HG02852 (cell line): ENCODE data around the gene ZNF483.
"Not testable (repeated sequence)": the region's sequence is repeated elsewhere in the genome, so short reads cannot be mapped to it uniquely, and the experiment has no call there.

ENCODE experiments used
- ATAC-seq: cut with Tn5 transposase; IDR thresholded peaks from one replicate; pipeline ENCODE4 v1.9.1; 2021; ENCODE audit warnings: mild to moderate bottlenecking, moderate library complexity; ENCODE audit not compliant: unreplicated experiment

Gene ZNF483

DNA sequence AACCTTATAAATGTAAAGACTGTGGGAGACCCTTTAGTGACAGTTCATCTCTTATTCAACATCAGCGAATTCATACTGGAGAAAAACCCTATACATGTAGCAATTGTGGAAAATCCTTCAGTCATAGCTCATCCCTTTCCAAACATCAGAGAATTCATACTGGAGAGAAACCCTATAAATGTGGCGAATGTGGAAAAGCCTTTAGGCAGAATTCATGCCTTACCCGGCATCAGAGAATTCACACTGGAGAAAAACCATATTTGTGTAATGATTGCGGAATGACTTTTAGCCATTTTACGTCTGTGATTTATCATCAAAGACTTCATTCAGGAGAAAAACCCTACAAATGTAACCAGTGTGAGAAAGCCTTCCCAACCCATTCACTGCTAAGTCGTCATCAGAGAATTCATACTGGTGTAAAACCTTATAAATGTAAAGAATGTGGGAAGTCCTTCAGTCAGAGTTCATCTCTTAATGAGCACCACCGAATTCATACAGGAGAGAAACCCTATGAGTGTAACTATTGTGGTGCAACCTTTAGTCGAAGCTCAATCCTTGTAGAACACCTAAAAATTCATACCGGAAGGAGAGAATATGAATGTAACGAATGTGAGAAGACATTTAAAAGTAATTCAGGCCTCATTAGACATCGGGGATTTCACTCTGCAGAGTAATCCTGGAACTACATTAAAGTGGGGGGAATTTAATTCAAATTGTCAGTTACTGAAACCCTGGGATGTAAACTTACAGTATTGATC lies 17.7 kb downstream of the ZNF483 start:
- ATAC-seq: no peak

- no peak for ATAC-seq
Observed at GRCh38 chr9:111548623-111549022, 23.6 kb downstream of the ZNF483 start.

DNA sequence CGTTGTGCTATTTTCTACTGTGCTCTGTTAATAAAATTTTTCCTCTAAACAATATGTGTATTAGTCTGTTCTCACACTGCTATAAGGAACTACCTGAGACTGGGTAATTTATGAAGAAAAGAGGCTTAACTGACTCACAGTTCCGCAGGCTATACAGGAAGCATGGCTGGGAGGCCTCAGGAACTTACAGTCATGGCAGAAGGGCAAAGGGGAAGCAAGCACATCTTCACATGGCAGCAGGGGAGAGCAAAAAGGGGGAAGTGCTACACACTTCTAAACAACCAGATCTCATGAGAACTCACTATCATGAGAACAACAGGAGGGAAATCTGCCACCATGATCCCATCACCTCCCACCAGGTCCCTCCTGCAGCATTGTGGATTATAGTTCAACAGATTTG lies 30.4 kb downstream of the ZNF483 start:
- not testable (repeated sequence) for ATAC-seq

DNA sequence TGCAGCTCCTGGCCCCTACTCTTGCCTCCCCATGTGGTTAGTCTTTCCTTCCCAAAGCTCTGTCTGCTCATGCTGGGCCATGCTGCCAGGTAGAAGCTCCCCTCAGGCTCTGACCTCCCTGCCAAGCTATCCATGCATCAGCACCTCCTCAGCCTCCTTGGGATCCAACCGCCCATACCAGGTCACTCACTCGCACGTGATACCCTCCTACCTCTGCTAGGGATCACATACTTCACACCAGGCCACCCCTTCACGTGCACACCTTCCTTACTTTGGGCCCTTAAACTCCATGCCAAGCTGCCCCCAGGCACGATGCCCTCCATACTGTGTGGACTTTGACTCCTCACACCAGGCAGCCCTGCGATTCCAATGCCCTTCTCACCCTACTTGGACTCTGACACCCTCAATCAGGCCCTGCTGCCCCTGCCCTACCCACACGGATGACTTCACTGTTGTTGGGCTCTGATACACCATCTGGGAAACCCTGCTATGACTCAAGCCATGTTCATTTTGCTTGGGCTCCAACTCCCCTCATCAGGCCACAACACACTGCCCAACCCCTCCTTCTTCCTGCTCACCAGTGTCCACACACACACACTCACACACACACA lies 34.1 kb downstream of the ZNF483 start:
- no peak for ATAC-seq

DNA sequence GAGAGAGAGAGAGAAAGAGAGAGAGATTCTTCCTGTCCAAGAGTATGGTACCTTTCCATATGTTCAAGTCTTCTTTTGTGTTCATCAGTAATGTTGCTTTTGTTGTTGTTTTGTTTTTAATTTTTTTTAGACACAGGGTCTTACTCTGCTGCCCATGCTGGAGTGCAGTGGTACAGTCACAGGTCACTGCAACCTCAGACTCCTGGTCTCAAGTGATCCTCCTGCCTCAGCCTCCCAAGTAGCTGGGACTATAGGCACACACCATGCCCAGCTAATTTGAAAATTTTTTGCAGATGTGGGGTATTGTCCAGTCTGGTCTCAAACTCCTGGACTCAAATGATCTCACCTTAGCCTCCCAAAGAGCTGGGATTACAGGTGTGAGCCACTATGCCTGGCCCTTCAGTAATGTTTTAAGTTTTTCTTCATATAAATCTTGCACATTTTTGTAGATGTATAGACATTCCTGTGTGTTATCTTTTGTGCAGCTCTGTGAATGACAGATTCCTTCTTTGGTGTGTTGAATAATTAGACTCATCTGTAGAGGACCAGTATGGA lies 36.3 kb downstream of the ZNF483 start:
- ATAC-seq: no peak

DNA sequence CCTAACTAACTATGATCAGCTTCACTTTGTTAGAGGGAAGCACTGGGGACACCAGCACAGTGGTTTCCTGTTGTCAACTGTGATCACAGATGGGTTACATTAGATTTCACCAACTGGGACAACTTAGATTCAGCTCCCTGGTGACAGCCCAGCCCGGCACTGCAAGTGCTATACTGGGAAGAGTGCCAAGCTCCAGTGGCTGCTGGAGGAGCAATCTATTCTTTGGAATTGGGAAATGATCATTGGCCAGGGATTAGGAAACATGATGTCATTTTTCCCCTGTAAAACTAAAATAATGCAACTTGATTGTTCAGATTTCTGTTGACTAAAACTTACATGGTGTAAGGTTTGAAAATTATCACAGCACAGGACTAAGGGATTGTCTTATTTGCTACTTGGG lies 41.3 kb downstream of the ZNF483 start:
- ATAC-seq: no peak

GRCh38 chr9:111568127-111568526 lies 43.1 kb downstream of the ZNF483 start:
- not testable (repeated sequence) for ATAC-seq

DNA sequence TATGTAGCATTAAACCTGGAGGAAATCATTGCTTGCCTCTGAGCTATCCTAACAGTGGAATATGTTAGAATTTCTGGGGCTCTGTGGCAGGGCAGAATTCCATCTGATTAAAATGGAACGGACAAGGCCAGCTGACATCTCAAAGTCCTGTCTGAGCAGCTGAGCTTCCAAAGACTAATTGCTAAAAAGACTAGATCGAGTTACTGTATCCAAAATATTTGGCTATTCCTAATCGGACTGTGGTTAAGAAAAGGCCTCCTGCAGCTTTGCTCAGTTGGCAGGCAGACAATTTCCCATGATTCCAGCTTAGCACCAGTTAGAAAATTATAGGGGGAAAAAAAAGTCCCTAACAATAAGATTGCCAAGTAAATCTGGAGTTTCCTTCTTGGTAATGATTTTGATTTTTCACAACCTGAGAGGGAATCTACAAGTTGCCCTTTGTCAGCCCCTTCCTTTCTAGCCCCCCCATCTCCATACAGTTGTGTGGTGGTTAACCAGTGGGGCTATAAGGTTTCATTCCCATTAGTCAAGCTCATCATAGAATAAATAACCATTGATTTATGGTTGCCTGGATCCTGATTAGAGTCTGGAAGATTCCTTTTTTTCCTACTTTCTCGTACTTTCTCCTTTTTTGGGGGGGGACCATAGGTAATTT lies 48.1 kb downstream of the ZNF483 start:
- ATAC-seq: no peak

DNA sequence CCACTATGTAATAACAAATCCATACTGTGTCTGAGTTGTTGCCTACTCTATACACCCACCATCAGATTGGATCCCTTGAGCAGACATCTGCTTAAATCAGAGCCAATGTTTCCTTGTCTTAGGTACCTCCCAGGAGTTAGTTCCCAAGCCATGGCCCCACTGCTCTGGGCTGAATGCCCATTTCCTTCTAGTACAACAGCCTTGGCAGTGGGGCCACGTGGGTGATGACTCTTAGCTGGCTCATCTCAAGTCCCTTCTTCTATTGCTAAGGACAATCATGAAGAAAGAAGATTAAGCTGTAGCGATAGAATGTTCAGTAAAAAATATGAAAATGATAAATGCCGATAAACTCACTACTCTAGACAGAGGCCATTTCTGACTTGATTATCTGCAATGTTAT lies 57.9 kb downstream of the ZNF483 start:
- ATAC-seq: no peak

DNA sequence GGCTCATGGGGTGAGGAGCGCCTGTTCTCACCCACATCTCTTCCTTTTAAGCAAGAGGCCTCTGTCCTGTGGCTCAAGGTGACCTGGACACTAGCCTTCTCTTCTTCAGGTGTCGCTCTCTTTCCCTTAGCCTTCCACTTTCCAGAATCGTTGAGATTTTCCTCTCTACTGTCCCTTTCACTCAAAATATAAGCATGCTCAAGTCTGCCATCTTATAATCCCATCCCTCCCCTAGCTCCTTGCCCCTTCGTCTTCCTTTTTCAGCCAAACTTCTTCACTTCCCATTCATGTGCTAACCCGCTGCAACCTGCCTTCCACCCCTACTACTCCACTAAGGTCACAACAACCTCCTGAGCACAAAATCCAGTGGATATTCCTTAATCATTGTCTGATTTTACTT lies 61.4 kb downstream of the ZNF483 start:
- no peak for ATAC-seq

DNA sequence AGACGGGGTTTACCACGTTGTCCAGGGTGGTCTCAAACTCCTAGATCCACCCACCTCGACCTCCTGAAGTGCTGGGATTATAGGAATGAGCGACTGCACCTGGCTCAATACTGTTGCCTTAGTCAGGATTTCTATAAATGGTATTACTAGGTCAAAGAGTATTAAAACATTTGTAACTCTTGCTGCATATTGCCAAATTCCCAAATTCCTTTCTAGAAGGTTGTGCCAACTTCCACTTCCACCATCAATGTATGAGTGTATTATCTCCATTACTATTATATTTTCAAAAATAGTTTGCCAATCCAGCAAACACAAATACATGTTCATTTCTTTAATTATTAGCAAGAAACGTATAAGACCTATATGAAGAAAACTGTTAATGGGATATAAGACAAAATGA lies 63.9 kb downstream of the ZNF483 start:
- ATAC-seq: no peak

GRCh38 chr9:111597852-111598732 lies 73.1 kb downstream of the ZNF483 start:
- ATAC-seq: peak; percentile 71

GRCh38 chr9:111598733-111599091 lies 73.7 kb downstream of the ZNF483 start:
- peak; percentile 9 for ATAC-seq

DNA sequence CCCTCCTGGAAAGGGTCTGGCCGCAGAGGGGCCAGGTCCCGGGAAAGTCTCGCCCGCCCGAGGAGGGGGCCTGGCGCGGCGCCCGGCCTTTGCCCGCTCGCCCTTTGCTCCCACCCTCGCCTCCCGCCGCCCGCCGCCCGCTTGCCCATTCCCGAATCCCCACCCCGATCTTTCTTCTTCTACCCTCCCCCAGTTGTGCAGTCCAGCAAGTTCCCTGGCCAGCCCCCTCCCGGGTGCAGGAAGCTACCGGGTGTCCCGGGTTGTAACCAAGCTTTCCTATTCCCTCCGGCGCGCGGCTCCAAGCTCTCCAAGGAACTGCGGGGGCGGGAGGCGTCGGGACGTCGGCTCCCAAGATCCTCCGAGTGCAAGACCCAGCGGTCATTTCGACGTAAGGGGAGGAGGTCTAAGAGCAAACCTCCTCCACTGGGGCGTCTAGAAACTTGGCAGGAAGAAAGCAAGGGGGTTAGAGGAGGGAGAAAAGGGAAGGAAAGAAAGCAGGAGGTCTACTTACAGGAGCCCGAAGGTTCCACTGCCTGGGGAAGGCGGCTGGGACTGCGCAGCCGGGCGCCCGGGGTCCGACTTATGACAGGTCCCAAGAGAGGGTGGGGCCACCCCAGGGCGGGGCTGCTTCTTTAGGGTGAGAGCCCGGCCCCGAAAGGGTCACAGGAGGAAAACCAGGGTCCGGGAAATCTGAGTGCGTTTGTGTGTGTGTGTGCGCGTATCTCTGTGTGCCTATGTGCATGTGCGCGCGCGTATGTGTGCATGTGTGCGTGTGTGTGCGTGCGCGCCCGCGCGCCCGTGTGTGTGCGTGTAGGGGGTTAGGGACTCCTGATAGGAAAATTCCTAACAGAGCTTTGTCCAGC lies 74.3 kb downstream of the ZNF483 start, which contains the start of gene PTGR1:
Gene PTGR1 (minus strand): TSS at position 556 of the 863 bp plus-strand sequence. CDS start 2,225 bp downstream, outside the sequence.
- ATAC-seq: peak; percentile 42

- peak; percentile 7 for ATAC-seq
Observed at GRCh38 chr9:111599955-111600343, 75.0 kb downstream of the ZNF483 start.

DNA sequence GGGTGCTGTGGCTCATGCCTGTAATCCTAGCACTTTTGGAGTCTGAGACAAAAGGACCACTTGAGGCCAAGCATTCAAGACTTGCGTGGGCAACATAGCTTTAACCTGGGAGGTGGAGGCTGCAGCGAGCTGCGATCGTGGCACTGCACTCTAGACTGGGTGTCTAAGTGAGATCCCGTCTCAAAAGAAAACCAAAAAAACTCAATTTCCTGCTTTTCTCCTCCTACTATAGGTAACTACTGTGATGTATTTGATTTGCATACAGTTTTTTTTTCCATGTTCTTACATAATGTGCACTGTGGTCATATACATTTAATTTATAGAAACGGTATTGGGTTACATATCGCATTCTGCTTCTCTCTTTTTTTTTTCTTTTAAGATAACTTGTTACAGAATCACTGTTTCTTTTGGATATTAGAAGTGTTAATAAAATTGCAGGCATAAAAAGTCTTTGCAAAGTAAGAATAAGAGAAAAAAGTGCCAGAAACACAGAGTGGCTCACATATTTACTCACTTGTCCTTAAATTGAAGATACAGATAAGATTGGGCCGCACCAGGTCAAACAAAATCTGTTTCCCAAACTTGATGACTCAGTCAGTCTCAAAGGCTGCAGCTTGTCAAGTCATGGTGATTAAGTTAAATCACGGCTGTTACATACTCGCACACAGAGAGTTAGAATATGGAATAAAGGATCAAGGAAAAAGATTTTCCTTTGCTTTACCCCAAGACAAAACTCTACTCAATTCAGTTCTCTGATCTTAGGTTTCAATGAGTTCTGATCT lies 76.4 kb downstream of the ZNF483 start:
- no peak for ATAC-seq

GRCh38 chr9:111603041-111603440 lies 78.1 kb downstream of the ZNF483 start:
- no peak for ATAC-seq

GRCh38 chr9:111604054-111604615 lies 79.2 kb downstream of the ZNF483 start:
- ATAC-seq: no peak
